ENCODE measurements around the gene FSTL4. TPM values are rescaled to one million over a fixed set of nuclear protein-coding genes. Genes with fewer than 3 reads are reported as not detected.

Gene FSTL4
- total and polyA plus RNA-seq, 4 donors: 0.02 to 0.18 TPM; not detected in 2

- 72% methylated on average over 8 of the region's 8 CpGs for WGBS
- Histone ChIP-seq H3K36me3 (ENCODE audit: control insufficient read depth in 4 of 4, insufficient read depth in 3 of 4, low read depth in 1 of 4, low read length in 3 of 4) (no peaks in the 10 kb centered on the region), H3K27ac (ENCODE audit: low read depth in 1 of 2, low read length in 2 of 2) (no peak overlapping the region), H3K9me3 (ENCODE audit: control insufficient read depth in 4 of 4, low read length in 3 of 4) (no peaks in the 10 kb centered on the region), H3K4me3 (ENCODE audit: low read depth in 1 of 3, low read length in 3 of 3) (no peak overlapping the region), H3K9ac (ENCODE audit: low read depth in 1 of 2, low read length in 2 of 2) (no peak overlapping the region), H3K4me1 (ENCODE audit: control insufficient read depth in 4 of 4, insufficient read depth in 4 of 4, low read length in 3 of 4) (peaks cover 0 to 4% (median 3%) of the 10 kb centered on the region in 4 donors), H3K27me3 (ENCODE audit: control insufficient read depth in 4 of 4, insufficient read depth in 4 of 4, low read length in 3 of 4) (no peaks in the 10 kb centered on the region)
- TF ChIP-seq HNF4G (IDR thresholded peaks at IDR 0.05): no peak
- TF ChIP-seq FOXA1 (IDR thresholded peaks at IDR 0.05): no peak
- TF ChIP-seq SP1 (IDR thresholded peaks at IDR 0.05): no peak
- TF ChIP-seq, protein P1, sequence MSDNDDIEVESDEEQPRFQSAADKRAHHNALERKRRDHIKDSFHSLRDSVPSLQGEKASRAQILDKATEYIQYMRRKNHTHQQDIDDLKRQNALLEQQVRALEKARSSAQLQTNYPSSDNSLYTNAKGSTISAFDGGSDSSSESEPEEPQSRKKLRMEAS (IDR thresholded peaks at IDR 0.05): no peak
- TF ChIP-seq RAD21 (IDR thresholded peaks at IDR 0.05): no peak
- TF ChIP-seq RXRA (IDR thresholded peaks at IDR 0.05): no peak
- no peak for TF ChIP-seq HNF4A (conservative IDR thresholded peaks at IDR 0.05)
- no peak for TF ChIP-seq FOXA2 (IDR thresholded peaks at IDR 0.05)
- TF ChIP-seq, protein P2, sequence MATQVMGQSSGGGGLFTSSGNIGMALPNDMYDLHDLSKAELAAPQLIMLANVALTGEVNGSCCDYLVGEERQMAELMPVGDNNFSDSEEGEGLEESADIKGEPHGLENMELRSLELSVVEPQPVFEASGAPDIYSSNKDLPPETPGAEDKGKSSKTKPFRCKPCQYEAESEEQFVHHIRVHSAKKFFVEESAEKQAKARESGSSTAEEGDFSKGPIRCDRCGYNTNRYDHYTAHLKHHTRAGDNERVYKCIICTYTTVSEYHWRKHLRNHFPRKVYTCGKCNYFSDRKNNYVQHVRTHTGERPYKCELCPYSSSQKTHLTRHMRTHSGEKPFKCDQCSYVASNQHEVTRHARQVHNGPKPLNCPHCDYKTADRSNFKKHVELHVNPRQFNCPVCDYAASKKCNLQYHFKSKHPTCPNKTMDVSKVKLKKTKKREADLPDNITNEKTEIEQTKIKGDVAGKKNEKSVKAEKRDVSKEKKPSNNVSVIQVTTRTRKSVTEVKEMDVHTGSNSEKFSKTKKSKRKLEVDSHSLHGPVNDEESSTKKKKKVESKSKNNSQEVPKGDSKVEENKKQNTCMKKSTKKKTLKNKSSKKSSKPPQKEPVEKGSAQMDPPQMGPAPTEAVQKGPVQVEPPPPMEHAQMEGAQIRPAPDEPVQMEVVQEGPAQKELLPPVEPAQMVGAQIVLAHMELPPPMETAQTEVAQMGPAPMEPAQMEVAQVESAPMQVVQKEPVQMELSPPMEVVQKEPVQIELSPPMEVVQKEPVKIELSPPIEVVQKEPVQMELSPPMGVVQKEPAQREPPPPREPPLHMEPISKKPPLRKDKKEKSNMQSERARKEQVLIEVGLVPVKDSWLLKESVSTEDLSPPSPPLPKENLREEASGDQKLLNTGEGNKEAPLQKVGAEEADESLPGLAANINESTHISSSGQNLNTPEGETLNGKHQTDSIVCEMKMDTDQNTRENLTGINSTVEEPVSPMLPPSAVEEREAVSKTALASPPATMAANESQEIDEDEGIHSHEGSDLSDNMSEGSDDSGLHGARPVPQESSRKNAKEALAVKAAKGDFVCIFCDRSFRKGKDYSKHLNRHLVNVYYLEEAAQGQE (IDR thresholded peaks at IDR 0.05): no peak
- no peak for TF ChIP-seq EGR1 (IDR thresholded peaks at IDR 0.05; ENCODE audit: low read depth in 2 of 2)
- no peak for TF ChIP-seq CTCF (IDR thresholded peaks at IDR 0.05; ENCODE audit: low read depth, low read length, missing input control)
- no peak for TF ChIP-seq JUND (IDR thresholded peaks at IDR 0.05)
- TF ChIP-seq, protein P3, sequence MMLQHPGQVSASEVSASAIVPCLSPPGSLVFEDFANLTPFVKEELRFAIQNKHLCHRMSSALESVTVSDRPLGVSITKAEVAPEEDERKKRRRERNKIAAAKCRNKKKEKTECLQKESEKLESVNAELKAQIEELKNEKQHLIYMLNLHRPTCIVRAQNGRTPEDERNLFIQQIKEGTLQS (IDR thresholded peaks at IDR 0.05): no peak
- no peak for DNase-seq (ENCODE audit: low spot score)
These were observed 389.4 kb downstream of the FSTL4 start for GRCh38 chr5:133222979-133223378.

- no peaks in the 10 kb centered on the region for H3K36me3 ChIP-seq (ENCODE audit: control insufficient read depth in 4 of 4, insufficient read depth in 3 of 4, low read depth in 1 of 4, low read length in 3 of 4)
- no peaks in the 10 kb centered on the region for H3K27me3 ChIP-seq (ENCODE audit: control insufficient read depth in 4 of 4, insufficient read depth in 4 of 4, low read length in 3 of 4)
- TF ChIP-seq, protein P1 (IDR thresholded peaks at IDR 0.05): no peak
- TF ChIP-seq GABPA (IDR thresholded peaks at IDR 0.05 in 1 of 2, conservative IDR thresholded peaks at IDR 0.05 in 1 of 2) (no peak), RAD21 (IDR thresholded peaks at IDR 0.05) (no peak)
- H3K9me3 ChIP-seq (ENCODE audit: control insufficient read depth in 4 of 4, low read length in 3 of 4): no peaks in the 10 kb centered on the region
- no peak overlapping the region for H3K4me3 ChIP-seq (ENCODE audit: low read depth in 1 of 3, low read length in 3 of 3)
- peaks cover 0 to 4% (median 3%) of the 10 kb centered on the region in 4 donors for H3K4me1 ChIP-seq (ENCODE audit: control insufficient read depth in 4 of 4, insufficient read depth in 4 of 4, low read length in 3 of 4)
- no peak overlapping the region for H3K27ac ChIP-seq (ENCODE audit: low read depth in 1 of 2, low read length in 2 of 2)
- no peak for DNase-seq (ENCODE audit: low spot score)
- no peak overlapping the region for H3K9ac ChIP-seq (ENCODE audit: low read depth in 1 of 2, low read length in 2 of 2)
- 91% methylated on average over 4 of the region's 4 CpGs for WGBS
These were observed 389.8 kb downstream of the FSTL4 start for GRCh38 chr5:133222521-133222920.

Measured in liver (tissue), 9 donors.